Measurements from ENCODE around the gene RFPL4AL1. TPM values are rescaled to one million over a fixed set of nuclear protein-coding genes. Genes with fewer than 3 reads are reported as not detected.
"Not testable (repeated sequence)": the region's sequence is repeated elsewhere in the genome, so short reads cannot be mapped to it uniquely, and the experiment has no call there.

The RFPL4AL1 gene
- polyA plus RNA-seq (ENCODE audit: insufficient read length in 4 of 4): under 1 TPM in 1 of 4 donors, not detected in 3; 0.30 TPM

- DNase-seq (ENCODE audit: low read depth in 4 of 4, low spot score in 3 of 4): not testable (repeated sequence)
Observed at GRCh38 chr19:55768818-55769217, at the start of gene RFPL4AL1. RFPL4AL1 (plus strand) TSS chr19:55769118; CDS start chr19:55771805, 2,687 bp downstream.

- DNase-seq (ENCODE audit: low read depth in 4 of 4, low spot score in 3 of 4): no peak
Observed at GRCh38 chr19:55720214-55720746, 48.6 kb upstream of the RFPL4AL1 start.

GRCh38 chr19:55720801-55721200 is 48.1 kb upstream of the RFPL4AL1 start:
- DNase-seq (ENCODE audit: low read depth in 4 of 4, low spot score in 3 of 4): no peak

- DNase-seq (ENCODE audit: low read depth in 4 of 4, low spot score in 3 of 4): no peak
Observed at GRCh38 chr19:55723491-55723890, 45.4 kb upstream of the RFPL4AL1 start.

- not testable (repeated sequence) for DNase-seq (ENCODE audit: low read depth in 4 of 4, low spot score in 3 of 4)
Observed at GRCh38 chr19:55730378-55730777, 38.5 kb upstream of the RFPL4AL1 start.

- no peak for DNase-seq (ENCODE audit: low read depth in 4 of 4, low spot score in 3 of 4)
Observed at GRCh38 chr19:55738302-55738701, 30.6 kb upstream of the RFPL4AL1 start, which contains the start of gene NLRP9. NLRP9 (minus strand) TSS chr19:55738402; CDS start chr19:55738374, 28 bp downstream.

- no peak for DNase-seq (ENCODE audit: low read depth in 4 of 4, low spot score in 3 of 4)
Observed at GRCh38 chr19:55750715-55751114, 18.2 kb upstream of the RFPL4AL1 start.

GRCh38 chr19:55753401-55753800 is 15.5 kb upstream of the RFPL4AL1 start:
- DNase-seq (ENCODE audit: low read depth in 4 of 4, low spot score in 3 of 4): no peak

- DNase-seq (ENCODE audit: low read depth in 4 of 4, low spot score in 3 of 4): not testable (repeated sequence)
Observed at GRCh38 chr19:55756808-55757207, 12.1 kb upstream of the RFPL4AL1 start.

GRCh38 chr19:55758797-55759196 is 10.1 kb upstream of the RFPL4AL1 start, which contains the start of gene RFPL4A:
RFPL4A (plus strand) TSS chr19:55759097; CDS start chr19:55761801, 2,704 bp downstream.
- DNase-seq (ENCODE audit: low read depth in 4 of 4, low spot score in 3 of 4): not testable (repeated sequence)

GRCh38 chr19:55766466-55766865 is 2.5 kb upstream of the RFPL4AL1 start:
- no peak for DNase-seq (ENCODE audit: low read depth in 4 of 4, low spot score in 3 of 4)

GRCh38 chr19:55769632-55770031 is 714 bp downstream of the RFPL4AL1 start:
- not testable (repeated sequence) for DNase-seq (ENCODE audit: low read depth in 4 of 4, low spot score in 3 of 4)

- DNase-seq (ENCODE audit: low read depth in 4 of 4, low spot score in 3 of 4): no peak
Observed at GRCh38 chr19:55777528-55777927, 8.6 kb downstream of the RFPL4AL1 start.

GRCh38 chr19:55778331-55778730 is 9.4 kb downstream of the RFPL4AL1 start:
- no peak for DNase-seq (ENCODE audit: low read depth in 4 of 4, low spot score in 3 of 4)

- no peak for DNase-seq (ENCODE audit: low read depth in 4 of 4, low spot score in 3 of 4)
Observed at GRCh38 chr19:55781112-55781511, 12.2 kb downstream of the RFPL4AL1 start.

- no peak for DNase-seq (ENCODE audit: low read depth in 4 of 4, low spot score in 3 of 4)
Observed at GRCh38 chr19:55795021-55795420, 26.1 kb downstream of the RFPL4AL1 start.

GRCh38 chr19:55801416-55801815 is 32.5 kb downstream of the RFPL4AL1 start:
- no peak for DNase-seq (ENCODE audit: low read depth in 4 of 4, low spot score in 3 of 4)

- no peak for DNase-seq (ENCODE audit: low read depth in 4 of 4, low spot score in 3 of 4)
Observed at GRCh38 chr19:55802281-55802680, 33.4 kb downstream of the RFPL4AL1 start.

- DNase-seq (ENCODE audit: low read depth in 4 of 4, low spot score in 3 of 4): peak; percentile 10 to 13 (median 12)
Observed at GRCh38 chr19:55809381-55810058, 40.6 kb downstream of the RFPL4AL1 start.

GRCh38 chr19:55811340-55811739 is 42.4 kb downstream of the RFPL4AL1 start:
- DNase-seq (ENCODE audit: low read depth in 4 of 4, low spot score in 3 of 4): no peak

GRCh38 chr19:55812449-55812848 is 43.5 kb downstream of the RFPL4AL1 start:
- no peak for DNase-seq (ENCODE audit: low read depth in 4 of 4, low spot score in 3 of 4)

- DNase-seq (ENCODE audit: low read depth in 4 of 4, low spot score in 3 of 4): no peak
Observed at GRCh38 chr19:55813906-55814305, 45.0 kb downstream of the RFPL4AL1 start.

All from right renal pelvis (tissue), 4 donors.